GM12891 (cell line): ENCODE measurements around the gene DCP1B.
"Not testable (repeated sequence)": the region's sequence is repeated elsewhere in the genome, so short reads cannot be mapped to it uniquely, and the experiment has no call there.

Experiments used
- DNase-seq: peaks from one replicate; pipeline ENCODE4 v3.0.0; 2011; ENCODE audit warnings: low spot score; ENCODE audit not compliant: insufficient read length
- FAIRE-seq: peaks from 2 replicates; lab custom pipeline; 2011; peaks lifted over from hg19 to GRCh38; lab: Jason Lieb, UNC
- PAX5 ChIP-seq: IDR thresholded peaks from 2 replicates; pipeline ENCODE4 v1.6.1; 2011; ENCODE audit warnings: low read length, moderate library complexity, mild to moderate bottlenecking; ENCODE audit not compliant: insufficient read depth, severe bottlenecking
- POLR2A ChIP-seq: IDR thresholded peaks from 2 replicates; pipeline ENCODE4 v1.6.1; 2011; ENCODE audit warnings: low read depth, low read length, control low read depth
- POLR2AphosphoS5 ChIP-seq: IDR thresholded peaks from 2 replicates; pipeline ENCODE4 v1.6.1; 2011; ENCODE audit warnings: low read depth, low read length, control low read depth
- POU2F2 ChIP-seq: IDR thresholded peaks from 2 replicates; pipeline ENCODE4 v1.6.1; 2011; ENCODE audit warnings: low read depth, mild to moderate bottlenecking, control low read depth, low read length, moderate library complexity
- SPI1 ChIP-seq: IDR thresholded peaks from 2 replicates; pipeline ENCODE4 v1.6.1; 2011; ENCODE audit warnings: low read depth, low read length, control low read depth
- TAF1 ChIP-seq: IDR thresholded peaks from 2 replicates; pipeline ENCODE4 v1.6.1; 2011; ENCODE audit warnings: low read depth, low read length, control low read depth

The DCP1B gene

GRCh38 chr12:1962051-1963020, 41.9 kb downstream of the DCP1B start:
- DNase-seq: no peak
- no peak for FAIRE-seq
- TF ChIP-seq POLR2AphosphoS5: no peak
- TF ChIP-seq PAX5: no peak
- no peak for TF ChIP-seq TAF1
- TF ChIP-seq POU2F2: no peak
- TF ChIP-seq SPI1: no peak
- TF ChIP-seq POLR2A: no peak

- no peak for FAIRE-seq
- no peak for TF ChIP-seq POU2F2
- no peak for TF ChIP-seq POLR2A
- TF ChIP-seq SPI1: no peak
- TF ChIP-seq PAX5: no peak
- TF ChIP-seq POLR2AphosphoS5: no peak
- no peak for TF ChIP-seq TAF1
- no peak for DNase-seq
Measured at GRCh38 chr12:1956716-1957115, 47.5 kb downstream of the DCP1B start.

GRCh38 chr12:1949771-1950470, 54.3 kb downstream of the DCP1B start:
- FAIRE-seq: no peak
- DNase-seq: no peak
- TF ChIP-seq POU2F2 (no peak), POLR2A (no peak)

- no peak for FAIRE-seq
- DNase-seq: no peak
- TF ChIP-seq POU2F2: no peak
- TF ChIP-seq SPI1: no peak
- TF ChIP-seq TAF1: no peak
- no peak for TF ChIP-seq PAX5
- TF ChIP-seq POLR2AphosphoS5: no peak
- no peak for TF ChIP-seq POLR2A
Measured at GRCh38 chr12:1948883-1949282, 55.4 kb downstream of the DCP1B start.

- FAIRE-seq (no peak), DNase-seq (no peak)
- TF ChIP-seq PAX5 (no peak), POU2F2 (no peak)
Measured at GRCh38 chr12:1947081-1947480, 57.2 kb downstream of the DCP1B start.

GRCh38 chr12:1946296-1946695, 58.0 kb downstream of the DCP1B start:
- TF ChIP-seq POU2F2 (no peak), PAX5 (no peak), POLR2AphosphoS5 (no peak), POLR2A (no peak), SPI1 (no peak), TAF1 (no peak)
- no peak for DNase-seq
- FAIRE-seq: no peak

GRCh38 chr12:1945502-1945901, 58.8 kb downstream of the DCP1B start:
- DNase-seq, FAIRE-seq: not testable (repeated sequence)

GRCh38 chr12:1939801-1940607, 64.3 kb downstream of the DCP1B start:
- FAIRE-seq (peak; percentile 90), DNase-seq (peak; percentile 67)
- TF ChIP-seq TAF1 (no peak), POLR2A (no peak), PAX5 (no peak), POU2F2 (no peak), POLR2AphosphoS5 (no peak), SPI1 (no peak)

GRCh38 chr12:1939331-1939730, 64.9 kb downstream of the DCP1B start:
- FAIRE-seq (peak; percentile 45), DNase-seq (no peak)
- TF ChIP-seq POU2F2 (no peak), TAF1 (no peak), POLR2A (no peak), SPI1 (no peak), POLR2AphosphoS5 (no peak), PAX5 (no peak)
